GDM1 (cell line): Measurements from ENCODE around the gene CEP295NL.
A peak's percentile ranks its signal among the peaks of the same experiment; 100 is the strongest.
"Not testable (repeated sequence)": the region's sequence is repeated elsewhere in the genome, so short reads cannot be mapped to it uniquely, and the experiment has no call there.

Source experiments
- DNase-seq: peaks from one replicate; lab custom pipeline; 2025; lab: John Stamatoyannopoulos, UW

CEP295NL gene

GRCh38 chr17:78886954-78887353, 16.0 kb downstream of the CEP295NL start:
- DNase-seq = no peak

- DNase-seq = no peak
These were observed 17.0 kb downstream of the CEP295NL start for GRCh38 chr17:78885956-78886355.

- no peak for DNase-seq
These were observed 17.9 kb downstream of the CEP295NL start for GRCh38 chr17:78884876-78885667.

- DNase-seq = no peak
These were observed 18.7 kb downstream of the CEP295NL start for GRCh38 chr17:78884148-78884825.

GRCh38 chr17:78883533-78884131, 19.4 kb downstream of the CEP295NL start:
- no peak for DNase-seq

GRCh38 chr17:78883089-78883532, 19.9 kb downstream of the CEP295NL start:
- DNase-seq = no peak

- no peak for DNase-seq
These were observed 20.4 kb downstream of the CEP295NL start for GRCh38 chr17:78882540-78883088.

GRCh38 chr17:78879635-78880186, 23.3 kb downstream of the CEP295NL start:
- no peak for DNase-seq

GRCh38 chr17:78878871-78879527, 24.0 kb downstream of the CEP295NL start:
- DNase-seq = no peak

- DNase-seq = no peak
These were observed 24.7 kb downstream of the CEP295NL start for GRCh38 chr17:78878261-78878660.

GRCh38 chr17:78876954-78877517, 26.0 kb downstream of the CEP295NL start:
- not testable (repeated sequence) for DNase-seq

GRCh38 chr17:78876094-78876597, 26.9 kb downstream of the CEP295NL start:
- no peak for DNase-seq

GRCh38 chr17:78875363-78876093, 27.5 kb downstream of the CEP295NL start:
- DNase-seq = peak; percentile 37

- DNase-seq = no peak
These were observed 29.3 kb downstream of the CEP295NL start for GRCh38 chr17:78873519-78874340.

GRCh38 chr17:78872486-78872885, 30.5 kb downstream of the CEP295NL start:
- no peak for DNase-seq

- no peak for DNase-seq
These were observed 32.4 kb downstream of the CEP295NL start for GRCh38 chr17:78870621-78871020.

GRCh38 chr17:78868391-78868790, 34.6 kb downstream of the CEP295NL start:
- DNase-seq = no peak

GRCh38 chr17:78867046-78867445, 36.0 kb downstream of the CEP295NL start:
- DNase-seq = not testable (repeated sequence)

- DNase-seq = peak; percentile 31
These were observed 37.2 kb downstream of the CEP295NL start for GRCh38 chr17:78865682-78866390.
